Colonic mucosa (tissue), 4 donors: Measurements from ENCODE around the gene DISP2. TPM values are rescaled to one million over a fixed set of nuclear protein-coding genes. Genes with fewer than 3 reads are reported as not detected.

Experiments used
- DNase-seq: peaks from one replicate; pipeline ENCODE4 v3.0.0-alpha.2; 2020
- H3K27ac ChIP-seq: fragments of 200-600 bp; one replicate; pipeline ENCODE4 v1.8.0; 2021
- H3K27me3 ChIP-seq: fragments of 200-600 bp; one replicate; pipeline ENCODE4 v1.8.0; 2021
- H3K36me3 ChIP-seq: fragments of 200-600 bp; one replicate; pipeline ENCODE4 v1.8.0; 2021
- H3K4me1 ChIP-seq: fragments of 200-600 bp; one replicate; pipeline ENCODE4 v1.8.0; 2021; ENCODE audit warnings: mild to moderate bottlenecking
- H3K4me3 ChIP-seq: fragments of 200-600 bp; one replicate; pipeline ENCODE4 v1.8.0; 2021
- H3K9ac ChIP-seq, 2 donors: one replicate each; pipeline ENCODE4 v1.7.0; 2013; ENCODE audit warnings: control low read depth in 2 of 2, low read depth in 2 of 2, low read length in 2 of 2
- H3K9me3 ChIP-seq: fragments of 200-600 bp; one replicate; pipeline ENCODE4 v1.8.0; 2021
- CTCF ChIP-seq: fragments of 200-600 bp; IDR thresholded peaks from one replicate; pipeline ENCODE4 v1.8.0; 2022; ENCODE audit warnings: antibody characterized with exemption, mild to moderate bottlenecking
- intact Hi-C: fragments of 100-400 bp; cut with DNase I; formaldehyde crosslinking; loops from one replicate; pipeline ENCODE4 v1.14.1; 2022
- total RNA-seq, 2 donors: library from RNA; stranded (reverse); fragmentation: NEBNext Ultra II Directional in 1 of 2; extraction: Animal tissue kit (Norgen Biotek cat#: 25700) in 1 of 2; gene quantifications; one replicate each; pipeline ENCODE4 v1.2.1, GENCODE V29; 2021
- donor health status: healthy.
- donor health status: DM: no; HTN: no; CAD: no.
- donor health status: DM: no; HTN: no; CAD: no.

DISP2 gene
- total RNA-seq, 2 donors from 2014 or later: 12.6 to 16.3 TPM

GRCh38 chr15:40369971-40370370, 12.0 kb downstream of the DISP2 start:
- intact Hi-C loops: loop anchor here (2.0 to 5.0 kb wide), 2 partner anchors 48 to 53 kb away; partner anchors contain the start of gene INAFM2
- no peak for DNase-seq

GRCh38 chr15:40372981-40373380, 15.0 kb downstream of the DISP2 start:
- Histone ChIP-seq H3K4me3 (no peak overlapping the region), H3K9ac (no peak overlapping the region), H3K4me1 (no peaks in the 10 kb centered on the region), H3K27me3 (no peaks in the 10 kb centered on the region), H3K27ac (no peak overlapping the region), H3K36me3 (no peaks in the 10 kb centered on the region), H3K9me3 (no peaks in the 10 kb centered on the region)
- TF ChIP-seq CTCF: no peak
- intact Hi-C loops: no loop called here
- DNase-seq: no peak

More at GRCh38 chr15:40369971-40370370, 12.0 kb downstream of the DISP2 start:
- Histone ChIP-seq H3K27me3 (no peaks in the 10 kb centered on the region), H3K9me3 (no peaks in the 10 kb centered on the region), H3K36me3 (no peaks in the 10 kb centered on the region), H3K9ac (no peak overlapping the region), H3K4me1 (peaks cover 9% of the 10 kb centered on the region), H3K4me3 (no peak overlapping the region), H3K27ac (no peak overlapping the region)
- no peak for TF ChIP-seq CTCF

- DNase-seq: no peak
- intact Hi-C loops: no loop called here
- no peak for TF ChIP-seq CTCF
Measured at GRCh38 chr15:40377606-40378005, 19.6 kb downstream of the DISP2 start.

GRCh38 chr15:40379374-40379773, 21.4 kb downstream of the DISP2 start:
- intact Hi-C loops: no loop called here
- Histone ChIP-seq H3K4me1 (peaks cover 8% of the 10 kb centered on the region), H3K9me3 (no peaks in the 10 kb centered on the region), H3K9ac (no peak overlapping the region), H3K36me3 (no peaks in the 10 kb centered on the region), H3K4me3 (no peak overlapping the region), H3K27ac (no peak overlapping the region), H3K27me3 (no peaks in the 10 kb centered on the region)
- no peak for DNase-seq
- no peak for TF ChIP-seq CTCF

More at GRCh38 chr15:40377606-40378005, 19.6 kb downstream of the DISP2 start:
- Histone ChIP-seq H3K9ac (no peak overlapping the region), H3K4me1 (peaks cover 3% of the 10 kb centered on the region), H3K27ac (no peak overlapping the region), H3K9me3 (no peaks in the 10 kb centered on the region), H3K36me3 (no peaks in the 10 kb centered on the region), H3K27me3 (no peaks in the 10 kb centered on the region), H3K4me3 (no peak overlapping the region)

GRCh38 chr15:40379853-40380252, 21.8 kb downstream of the DISP2 start:
- no peak for TF ChIP-seq CTCF
- H3K4me1 ChIP-seq: peaks cover 8% of the 10 kb centered on the region
- intact Hi-C loops: no loop called here
- no peaks in the 10 kb centered on the region for H3K9me3 ChIP-seq
- no peaks in the 10 kb centered on the region for H3K27me3 ChIP-seq
- H3K9ac ChIP-seq: no peak overlapping the region
- no peak for DNase-seq
- H3K27ac ChIP-seq: no peak overlapping the region
- no peaks in the 10 kb centered on the region for H3K36me3 ChIP-seq
- H3K4me3 ChIP-seq: no peak overlapping the region
